Embryonic facial prominence (tissue), 1 donor: Measurements from ENCODE around the gene RASA3.
"Not testable (repeated sequence)": the region's sequence is repeated elsewhere in the genome, so short reads cannot be mapped to it uniquely, and the experiment has no call there.

Experiments
- DNase-seq: peaks from one replicate; pipeline ENCODE4 v3.0.0-alpha.2; 2016; ENCODE audit errors: extremely low spot score

Gene RASA3

DNA sequence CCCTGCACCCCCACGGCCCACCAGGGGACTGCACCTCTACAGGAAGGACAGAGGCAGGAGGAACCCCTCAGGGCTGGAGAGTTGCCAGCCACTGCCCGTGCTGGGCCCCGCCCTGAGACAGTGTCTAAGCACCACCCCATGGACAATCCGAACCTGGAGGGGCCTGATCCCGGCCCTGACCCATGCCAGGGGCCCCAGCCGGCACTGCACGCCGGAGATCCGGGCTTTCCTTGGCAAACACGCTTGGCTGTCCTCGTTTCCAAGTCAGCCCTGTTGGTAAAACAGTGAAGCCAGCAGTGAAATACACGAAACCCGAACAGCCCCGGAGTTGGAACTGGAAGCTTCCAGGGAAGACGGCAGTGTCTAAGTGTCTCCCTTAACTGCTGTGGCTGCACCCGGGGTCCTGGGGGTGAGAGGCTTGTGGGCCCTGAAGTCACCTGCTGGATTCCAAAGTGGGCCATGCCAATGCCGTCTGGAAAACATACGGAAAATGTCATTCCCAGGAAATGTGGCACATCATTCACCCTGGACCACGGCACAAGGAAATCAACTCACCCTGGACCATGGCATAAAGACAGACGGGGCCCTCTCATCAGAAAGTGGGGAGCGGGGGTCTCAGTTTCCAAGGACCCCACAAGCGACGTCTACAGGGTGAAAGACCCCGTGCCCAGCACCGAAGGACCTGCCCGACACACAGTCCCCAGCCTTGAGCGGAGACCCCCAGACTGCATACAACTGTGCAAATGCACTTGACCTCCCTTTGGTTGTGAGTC is 30.9 kb downstream of the RASA3 start:
- DNase-seq: no peak

DNA sequence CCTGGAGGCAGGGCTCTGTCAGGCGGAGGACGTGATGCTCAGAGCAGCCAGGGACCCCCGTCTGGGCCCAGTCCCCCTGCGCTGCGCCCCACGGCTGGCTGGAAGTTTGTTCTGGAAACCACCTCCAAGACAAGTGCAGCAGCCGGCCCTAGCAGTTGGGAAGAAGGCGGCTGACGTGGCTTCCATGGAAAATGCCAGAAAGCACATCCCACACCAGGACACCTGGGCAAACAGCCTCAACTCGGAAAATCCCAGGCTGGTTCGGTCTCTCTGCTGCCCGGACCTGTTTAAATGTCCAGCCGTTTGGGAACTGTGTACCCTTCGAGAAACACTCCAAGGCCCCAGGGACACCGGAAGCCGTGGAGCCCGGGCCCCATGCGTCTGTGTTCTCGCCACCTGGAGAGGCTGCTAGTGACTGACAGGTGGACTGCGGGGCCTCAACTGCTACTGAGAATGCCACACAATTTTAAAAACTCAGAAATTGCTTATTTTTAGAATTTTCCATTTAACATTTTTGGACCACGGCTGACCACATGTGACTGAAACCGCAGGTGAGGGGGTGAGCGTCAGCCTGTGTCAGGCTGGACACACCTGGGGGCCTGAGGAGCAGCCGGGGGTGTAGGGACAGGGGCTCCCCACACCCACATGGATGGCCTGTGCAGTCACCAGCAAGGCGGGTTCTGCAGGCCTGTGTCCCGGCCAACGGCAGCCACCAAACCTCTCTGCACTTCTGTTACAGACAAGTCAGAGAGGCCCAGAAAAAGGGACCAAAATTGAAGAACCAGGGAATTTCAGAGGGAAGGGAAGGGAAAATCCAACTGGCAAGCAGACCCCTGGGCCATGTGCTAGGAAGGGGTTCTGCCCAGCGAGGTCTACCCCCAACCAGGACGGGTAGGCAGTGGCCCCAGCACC is 31.7 kb downstream of the RASA3 start:
- no peak for DNase-seq

DNA sequence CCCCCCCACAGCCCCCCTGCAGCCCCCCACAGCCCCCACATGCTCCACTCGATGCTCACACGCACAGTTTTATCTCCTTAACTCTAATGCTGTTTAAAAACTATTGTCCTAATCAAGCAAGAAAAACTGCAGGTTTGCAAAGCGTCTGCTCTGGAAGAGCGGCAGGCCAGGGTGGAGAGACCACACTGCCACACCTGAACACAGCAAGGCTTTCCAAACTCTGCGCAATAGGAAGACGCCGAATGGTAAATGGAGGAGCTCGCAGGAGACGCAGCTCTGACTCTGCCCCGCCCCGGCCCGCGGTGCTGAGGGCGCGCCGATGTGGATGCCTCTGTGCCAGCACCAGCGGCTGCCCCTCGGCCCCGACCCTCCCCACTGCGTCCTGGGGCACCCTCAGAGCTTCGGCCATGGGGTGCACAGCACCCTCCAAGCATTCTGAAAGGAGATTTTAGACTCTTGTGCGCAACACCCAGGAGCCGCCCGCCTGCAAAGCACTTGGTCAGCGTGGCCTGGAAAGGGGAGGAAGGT is 32.4 kb downstream of the RASA3 start:
- DNase-seq: no peak

DNA sequence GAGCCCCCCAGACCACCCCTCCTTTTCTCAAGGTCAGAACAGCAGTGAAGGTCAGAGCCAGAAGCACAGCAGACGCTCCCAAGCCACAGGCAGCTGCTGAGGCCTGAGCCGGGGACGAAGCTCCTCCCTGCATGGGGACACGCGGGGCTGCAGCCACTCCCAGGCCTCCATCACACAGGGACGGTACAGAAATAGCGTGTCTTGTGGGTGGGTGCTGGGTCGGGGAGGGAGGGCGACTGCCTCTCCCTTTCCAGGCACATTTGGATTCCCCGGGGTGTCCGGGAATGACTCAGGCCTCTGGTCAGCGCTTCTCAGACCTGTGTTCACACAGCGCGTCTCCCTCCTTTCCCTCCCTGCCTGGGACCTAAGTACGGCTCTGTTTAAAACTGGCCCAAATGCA is 33.2 kb downstream of the RASA3 start:
- DNase-seq: no peak

DNA sequence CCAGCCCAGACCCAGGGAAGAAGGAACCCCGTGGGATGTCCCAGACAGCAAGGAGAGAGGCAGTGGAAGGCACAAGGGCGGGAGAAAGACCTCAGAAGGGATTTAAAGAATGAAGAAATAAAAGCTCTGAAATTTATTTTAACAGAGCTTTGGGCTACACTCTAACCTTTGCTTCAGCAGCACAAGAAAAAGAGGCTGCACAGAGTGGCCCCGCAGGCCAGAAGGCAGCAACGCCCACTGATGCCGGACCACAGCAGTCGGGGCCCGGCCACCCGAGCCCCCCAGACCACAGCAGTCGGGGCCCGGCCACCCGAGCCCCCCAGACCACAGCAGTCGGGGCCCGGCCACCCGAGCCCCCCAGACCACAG is 33.8 kb downstream of the RASA3 start:
- DNase-seq: not testable (repeated sequence)

DNA sequence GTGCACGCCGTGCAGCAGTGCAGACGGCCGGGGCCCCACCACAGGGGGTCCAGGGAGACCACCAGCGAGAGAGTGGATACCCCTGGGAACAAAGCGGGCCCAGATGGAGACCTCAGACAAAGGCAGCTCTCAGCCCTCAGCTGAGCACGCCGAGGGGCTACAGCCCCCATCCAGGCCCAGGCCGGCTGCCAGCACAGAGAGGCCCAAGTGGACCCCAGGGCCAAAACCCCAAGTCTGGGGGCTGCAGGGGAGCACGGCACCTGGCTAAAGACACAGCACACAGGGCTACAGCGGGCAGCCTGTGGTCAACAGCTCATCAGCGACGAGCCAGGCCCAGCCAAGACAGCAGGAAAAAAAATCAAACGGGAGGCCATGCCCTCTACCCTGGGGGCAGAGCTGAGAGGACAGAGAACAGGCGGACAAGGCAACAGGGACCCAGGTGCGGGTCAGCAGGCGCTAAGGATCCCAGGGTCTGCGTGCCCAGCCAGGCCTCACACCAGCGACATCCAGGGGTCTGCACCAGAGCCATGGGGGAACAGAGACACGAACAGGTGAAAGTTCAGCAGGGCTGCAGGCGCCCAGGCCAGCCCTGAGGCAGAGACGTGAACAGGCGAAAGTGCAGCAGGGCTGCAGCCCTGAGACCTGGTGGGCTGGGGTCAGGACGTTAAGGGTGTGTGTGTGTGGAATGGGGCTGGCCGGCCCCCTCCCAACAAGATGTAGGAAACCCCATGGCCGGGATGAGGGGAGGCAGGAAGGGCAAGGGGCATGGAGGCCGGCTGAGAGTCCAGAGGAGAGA is 34.3 kb downstream of the RASA3 start:
- no peak for DNase-seq

DNA sequence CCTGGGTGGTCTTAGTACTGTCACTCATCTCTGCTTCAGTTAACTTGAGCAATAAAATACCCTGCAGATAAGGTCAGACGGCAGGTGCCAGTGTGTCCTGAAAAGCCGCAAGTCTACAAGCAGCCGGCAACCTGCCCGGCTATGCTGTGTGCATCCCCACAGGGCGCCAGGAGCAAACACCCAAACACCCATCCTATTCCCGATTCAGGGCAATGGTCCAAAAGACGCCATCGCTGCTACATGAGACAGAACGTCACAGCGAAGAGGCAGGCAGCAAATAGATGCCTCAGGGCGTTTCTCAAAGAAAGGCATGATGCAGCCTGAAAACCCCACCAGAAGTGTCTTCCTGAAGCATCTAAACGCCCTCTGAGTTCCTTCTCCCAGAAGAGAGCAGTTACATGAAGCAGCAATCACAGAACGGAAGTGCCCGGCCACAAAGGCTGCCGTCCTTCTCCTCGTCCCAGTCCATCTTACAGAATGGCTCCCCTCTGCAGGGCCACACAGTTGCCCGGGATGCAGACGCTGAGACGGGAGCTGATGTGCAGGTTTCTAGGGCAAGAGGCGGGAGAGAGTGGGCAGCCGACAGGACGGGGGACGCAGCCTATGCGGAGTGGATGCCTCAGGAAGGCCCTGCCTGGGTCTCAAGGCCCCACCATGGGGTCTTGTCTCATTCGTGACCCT is 35.1 kb downstream of the RASA3 start:
- no peak for DNase-seq

DNA sequence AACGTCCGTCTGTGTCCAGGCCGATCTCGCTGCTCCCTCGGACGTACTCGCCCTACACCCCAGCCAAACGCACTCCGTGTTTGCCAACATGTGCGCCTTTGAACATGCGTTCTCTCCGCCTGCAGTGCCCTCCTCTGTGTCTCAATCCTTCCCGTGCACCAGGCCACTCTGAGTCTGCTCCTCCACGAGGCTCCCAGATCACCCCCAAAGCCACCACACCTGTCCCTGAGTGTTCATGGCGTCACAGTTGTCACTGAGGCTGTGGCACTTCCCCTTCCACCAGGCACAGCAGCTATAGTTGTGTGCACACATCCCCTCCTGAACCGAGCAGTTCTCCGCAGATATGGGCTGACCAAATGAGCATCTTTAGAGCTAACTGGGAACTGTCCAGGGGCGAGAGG is 35.6 kb downstream of the RASA3 start:
- DNase-seq: no peak

DNA sequence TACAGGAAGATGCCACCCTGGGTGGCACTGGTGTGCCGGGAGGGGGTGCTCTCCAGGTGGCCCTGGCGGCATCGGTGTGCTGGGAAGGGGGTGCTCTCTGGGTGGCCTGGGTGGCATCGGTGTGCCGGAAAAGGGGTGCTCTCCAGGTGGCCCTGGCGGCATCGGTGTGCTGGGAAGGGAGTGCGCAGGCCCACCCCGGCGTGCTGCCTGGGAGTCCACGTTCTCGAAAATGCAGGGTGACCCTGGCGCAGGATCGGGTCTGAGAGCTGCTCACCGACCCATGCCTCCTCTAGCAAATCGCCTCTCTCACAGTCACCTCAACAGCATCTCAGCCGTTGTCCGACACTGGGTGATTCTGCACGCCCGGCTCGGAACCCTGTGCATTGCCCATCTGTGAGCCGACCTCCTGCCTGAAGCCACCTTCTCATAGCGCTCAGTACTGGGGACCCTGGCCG is 36.4 kb downstream of the RASA3 start:
- DNase-seq: no peak

DNA sequence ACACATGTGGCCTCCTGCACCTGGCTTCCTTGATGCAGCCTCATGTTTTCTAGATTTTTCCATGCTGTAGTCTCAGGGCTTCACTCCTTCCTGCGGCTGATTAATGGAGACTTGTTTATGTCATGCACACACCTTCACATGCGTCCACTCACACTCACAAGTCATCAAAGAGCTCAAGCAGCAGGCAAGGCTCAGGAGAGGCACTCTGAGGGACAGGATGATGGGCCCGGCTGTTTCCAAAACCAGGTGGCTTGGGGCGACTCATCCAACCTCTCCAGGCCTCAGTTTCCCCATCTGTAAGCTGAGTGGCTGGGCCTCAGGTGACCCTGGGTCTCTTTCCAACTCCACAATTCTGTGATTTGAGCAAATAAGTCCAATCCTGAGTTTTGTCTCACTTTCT is 36.9 kb downstream of the RASA3 start:
- no peak for DNase-seq

DNA sequence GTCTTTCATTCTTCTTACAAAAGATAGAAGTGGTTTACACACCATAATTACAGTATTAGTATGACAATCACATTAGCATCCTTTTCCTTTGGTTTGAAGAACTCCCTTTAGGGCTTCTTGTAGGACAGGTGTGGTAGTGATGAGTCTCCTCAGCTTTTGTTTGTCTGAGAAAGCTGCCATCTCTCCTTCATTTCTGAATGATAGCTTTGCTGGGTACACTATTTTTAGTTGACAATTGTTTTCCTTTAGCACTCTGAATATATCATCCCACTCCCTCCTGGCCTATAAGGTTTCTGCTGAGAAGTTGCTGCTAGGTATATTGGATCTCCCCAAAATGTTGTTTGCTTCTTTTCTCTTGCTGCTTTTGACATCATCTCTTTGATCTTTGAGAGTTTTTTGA is 39.3 kb downstream of the RASA3 start:
- DNase-seq: no peak

DNA sequence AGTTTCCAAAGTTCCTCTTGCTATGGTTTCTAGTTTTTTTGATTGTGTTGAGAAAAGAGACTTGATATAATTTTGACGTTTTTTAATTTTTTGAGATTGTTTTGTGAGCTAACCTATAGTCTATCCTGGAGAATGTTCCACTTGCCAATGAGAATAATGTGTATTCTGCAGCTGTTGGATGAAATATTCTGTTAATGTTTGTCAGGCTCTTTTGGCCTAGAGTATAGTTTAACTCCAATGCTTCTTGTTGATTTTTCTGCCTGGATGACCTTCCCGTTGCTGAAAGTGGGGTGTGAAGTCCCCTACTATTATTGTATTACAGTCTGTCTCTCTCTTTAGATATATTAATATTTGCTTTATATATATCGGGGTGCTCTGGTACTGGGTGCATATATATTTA is 40.0 kb downstream of the RASA3 start:
- DNase-seq: no peak

DNA sequence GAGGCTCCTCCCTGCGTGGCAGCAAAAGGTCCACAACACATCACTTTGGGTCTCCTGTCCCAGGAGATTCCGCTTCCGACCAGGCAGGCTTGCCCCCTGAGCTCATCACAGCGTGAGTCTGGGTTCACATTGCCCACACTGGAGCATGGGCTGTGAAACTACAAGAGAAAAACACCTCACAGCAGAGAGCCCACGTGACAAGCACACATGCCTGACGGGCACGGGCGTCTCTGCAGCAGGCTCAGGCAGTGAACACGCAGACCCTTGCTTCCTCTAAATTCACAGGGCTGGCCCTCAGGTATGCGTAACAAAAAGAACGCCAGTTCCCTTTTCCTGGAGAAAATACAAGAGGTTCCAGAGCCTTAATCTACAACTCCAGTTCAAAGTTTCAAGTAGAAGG is 41.9 kb downstream of the RASA3 start:
- no peak for DNase-seq

DNA sequence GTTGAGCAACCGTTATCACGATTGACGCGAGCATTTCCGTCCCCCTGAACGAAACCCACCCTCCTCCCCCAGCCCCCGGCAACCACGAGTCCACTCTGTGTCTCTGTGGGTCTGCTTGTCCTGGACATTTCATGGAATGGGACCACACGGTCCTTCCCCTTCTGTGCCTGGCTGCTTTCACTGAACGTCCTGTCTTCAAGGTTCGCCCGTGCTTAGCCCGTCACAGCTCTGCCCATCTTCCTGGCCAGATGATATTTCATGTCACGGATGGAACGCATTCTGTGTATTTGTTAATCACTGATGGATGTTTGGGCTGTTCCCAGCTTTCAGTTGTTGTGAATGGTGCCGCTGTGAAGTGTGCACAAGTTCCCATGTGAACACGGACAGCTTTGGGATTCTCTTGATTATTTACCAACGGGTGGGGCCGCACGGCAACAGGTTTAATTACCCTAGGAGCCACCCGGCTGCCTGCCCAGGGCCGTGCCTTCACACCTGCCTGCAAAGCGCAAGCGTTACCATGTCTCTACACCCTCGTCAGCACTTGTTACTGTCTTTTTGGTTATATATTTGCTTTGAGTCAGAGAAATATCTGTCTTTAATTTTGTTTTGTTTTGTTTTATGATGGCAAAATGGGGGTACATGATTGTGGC is 42.5 kb downstream of the RASA3 start:
- DNase-seq: no peak

DNA sequence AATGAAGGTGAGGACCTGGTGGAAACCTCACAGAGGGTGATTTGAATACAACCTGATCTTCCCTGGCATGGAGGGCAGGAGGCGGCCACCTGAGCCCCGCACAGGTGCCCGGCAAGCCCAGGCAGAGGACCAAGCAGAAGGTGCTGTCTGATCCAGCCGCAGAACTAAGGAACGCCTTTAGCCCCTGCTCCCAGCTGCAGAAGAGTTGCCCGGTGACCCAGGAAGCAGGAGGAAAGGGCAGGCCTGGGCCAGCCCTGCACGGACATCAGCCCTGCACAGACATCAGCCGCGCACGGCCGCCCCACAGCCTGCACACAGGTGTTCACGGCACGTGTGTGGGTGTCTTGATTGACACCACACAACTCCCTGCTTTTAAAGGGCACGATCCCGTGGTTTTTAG is 43.1 kb downstream of the RASA3 start:
- DNase-seq: no peak

DNA sequence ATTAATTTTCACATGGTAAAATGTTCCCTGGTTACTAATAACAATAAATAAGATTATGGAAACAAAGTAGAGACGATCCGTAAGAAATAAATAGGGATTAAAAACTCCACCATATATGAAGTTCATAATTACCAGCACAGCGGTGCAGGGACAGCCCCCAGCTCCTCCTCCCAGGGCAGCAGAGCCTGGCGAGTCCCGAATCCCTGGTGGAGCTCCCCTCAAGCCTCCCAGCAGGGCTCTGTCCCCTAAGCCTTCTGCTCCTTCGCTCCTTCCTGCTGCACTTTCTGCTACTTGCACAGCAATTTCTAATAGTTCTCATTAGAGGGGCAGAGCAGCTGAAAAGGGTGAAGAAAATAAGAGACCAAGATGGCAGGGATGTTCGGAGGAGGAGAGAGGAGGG is 43.6 kb downstream of the RASA3 start:
- DNase-seq: no peak

DNA sequence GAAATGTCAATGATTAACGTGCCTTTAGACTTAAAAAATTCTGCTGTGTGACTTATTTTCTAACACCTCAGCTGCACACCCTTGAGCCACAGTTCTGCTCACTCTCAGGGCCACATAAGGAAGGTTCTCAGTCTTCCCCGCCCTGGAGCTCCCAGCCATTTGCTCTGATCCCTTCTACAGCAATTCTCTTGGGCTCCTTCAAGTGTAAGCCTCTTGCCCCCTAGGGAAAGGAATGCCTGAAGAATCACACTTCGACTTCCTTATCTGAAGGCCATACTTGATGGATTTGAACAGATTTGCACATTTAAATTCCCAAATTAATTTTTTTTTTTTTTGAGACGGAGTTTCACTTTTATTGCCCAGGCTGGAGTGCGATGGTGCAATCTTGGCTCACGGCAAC is 44.2 kb downstream of the RASA3 start:
- DNase-seq: no peak

DNA sequence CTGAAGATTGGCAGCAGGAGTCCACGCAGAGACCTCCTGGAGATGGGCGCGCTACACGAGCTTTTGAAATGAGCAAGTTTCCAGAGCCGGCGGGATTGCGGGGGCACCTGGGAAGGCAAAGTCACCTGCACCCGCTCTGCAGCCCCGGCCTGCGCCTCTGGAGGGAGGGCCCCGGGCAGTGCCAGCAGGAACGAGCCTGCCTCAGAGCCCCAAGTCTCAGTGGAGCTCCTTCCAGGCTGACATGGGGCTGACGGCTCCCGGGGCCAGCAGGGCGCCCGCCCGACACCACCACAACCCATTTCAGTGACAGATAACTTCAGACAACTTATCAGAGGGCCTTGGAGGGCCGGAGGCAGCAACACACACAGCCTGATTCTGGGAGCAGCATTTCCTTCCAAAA is 45.0 kb downstream of the RASA3 start:
- DNase-seq: no peak

DNA sequence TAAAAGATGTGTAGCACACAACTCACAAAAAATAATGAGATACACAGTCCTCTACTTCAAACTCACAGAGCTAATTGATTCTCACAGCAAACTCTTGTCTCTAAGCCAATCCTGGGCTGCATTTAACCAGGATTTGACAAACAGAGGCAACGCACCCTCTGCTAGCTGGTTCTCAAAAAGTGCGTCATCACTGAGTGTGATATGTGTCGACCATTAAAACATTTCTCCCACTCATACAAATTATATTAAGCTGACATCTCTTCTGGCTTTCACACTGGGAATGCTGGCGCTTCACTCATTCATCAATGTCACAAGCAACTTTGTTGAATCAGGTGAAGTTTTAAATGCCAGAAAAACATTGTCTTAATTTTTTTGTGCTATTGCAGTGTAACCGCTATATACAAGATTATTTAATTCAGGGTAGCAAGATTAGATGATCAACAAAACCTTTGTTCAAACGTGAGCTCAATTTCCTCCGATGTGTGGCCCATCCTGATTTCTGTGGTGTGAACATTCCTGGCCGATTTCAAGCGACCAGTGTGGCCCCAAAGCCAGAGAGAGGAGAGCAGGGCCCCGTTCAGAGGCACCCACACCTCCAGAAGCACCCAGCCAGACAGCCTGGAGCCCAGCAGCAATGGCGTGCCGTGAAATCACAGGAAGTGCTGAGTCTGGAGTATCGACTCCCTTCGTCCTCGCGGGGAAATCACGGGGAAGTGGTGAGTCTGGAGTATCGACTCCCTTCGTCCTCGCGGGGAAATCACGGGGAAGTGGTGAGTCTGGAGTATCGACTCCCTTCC is 49.4 kb downstream of the RASA3 start:
- no peak for DNase-seq
